K562 (cell line): ENCODE measurements around the gene PNMA8C. TPM values are rescaled to one million over a fixed set of nuclear protein-coding genes. Genes with fewer than 3 reads are reported as not detected.
A peak's percentile ranks its signal among the peaks of the same experiment; 100 is the strongest.

Experiments used
- ATAC-seq: fragments of 200-7000 bp; cut with Tn5 transposase; 3 replicates; pipeline ENCODE4 v1.9.1; 2020; ENCODE audit warnings: moderate library complexity
- BruUV-seq: library from RNA; stranded (reverse); fragments of 400-500 nt; replicated peaks from 2 replicates; lab custom pipeline; 2021; lab: Mats Ljungman, UMichigan
- CTCF ChIA-PET: fragments of 300-600 bp; formaldehyde crosslinking; extraction: SDS; loops from one replicate; lab custom pipeline; 2021; ENCODE audit warnings: low intra/inter-chr PET ratio; lab: Yijun Ruan, JAX
- POLR2A ChIA-PET: fragments of 300-600, 350-650 bp; sonication (Branson Sonifier 250); formaldehyde crosslinking; extraction: SDS; loops from one replicate; lab custom pipeline; 2021; ENCODE audit warnings: antibody characterized with exemption, inconsistent platforms; lab: Yijun Ruan, JAX
- DNase-seq, 4 experiments: peaks; one replicate each; pipeline versions ENCODE4 v3.0.0 to v3.0.0-alpha.2; 2011 to 2018; ENCODE audit warnings: low spot score in 3 of 4, mixed read lengths in 3 of 4; ENCODE audit errors: extremely low read depth in 1 of 4
- FAIRE-seq: peaks from 2 replicates; lab custom pipeline; 2011; peaks lifted over from hg19 to GRCh38; lab: Jason Lieb, UNC
- H2AFZ ChIP-seq: 2 replicates; pipeline ENCODE4 v1.6.0; 2011; ENCODE audit warnings: low read depth, low read length, control low read depth, inconsistent platforms
- H3K27ac ChIP-seq: fragments of 200-600 bp; 3 replicates; pipeline ENCODE4 v1.8.0; 2011; ENCODE audit warnings: low read depth, mild to moderate bottlenecking, control low read depth, inconsistent platforms, low read length, moderate library complexity, mixed read lengths; ENCODE audit errors: extremely low read depth
- H3K27me3 ChIP-seq, 2 experiments: fragments of 300-600 bp in 1 of 2; 2 replicates in 1 of 2; 3 replicates in 1 of 2; pipeline versions ENCODE4 v1.6.0 to v1.8.0; 2011; ENCODE audit warnings: inconsistent platforms in 2 of 2, low read length in 2 of 2, mild to moderate bottlenecking in 1 of 2, mixed read lengths in 1 of 2, moderate library complexity in 1 of 2; ENCODE audit not compliant: control insufficient read depth in 2 of 2, insufficient read depth in 2 of 2
- H3K36me3 ChIP-seq: fragments of 300-600 bp; 3 replicates; pipeline ENCODE4 v1.8.0; 2011; ENCODE audit warnings: mild to moderate bottlenecking, low read length, inconsistent platforms; ENCODE audit not compliant: control insufficient read depth, insufficient read depth
- H3K4me1 ChIP-seq, 2 experiments: fragments of 200-600 bp in 1 of 2; replicated peaks in 1 of 2; 2 replicates in 1 of 2; 3 replicates in 1 of 2; pipeline versions ENCODE4 v1.5.1 to v1.8.0; 2011; ENCODE audit warnings: inconsistent platforms in 2 of 2, low read length in 2 of 2, mild to moderate bottlenecking in 1 of 2, mixed read lengths in 1 of 2, moderate library complexity in 1 of 2; ENCODE audit not compliant: control insufficient read depth in 2 of 2, insufficient read depth in 2 of 2
- H3K4me2 ChIP-seq: 2 replicates; pipeline ENCODE4 v1.6.1; 2011; ENCODE audit warnings: low read length, control low read depth, inconsistent platforms, mixed read lengths; ENCODE audit not compliant: insufficient read depth
- H3K4me3 ChIP-seq: fragments of 200-600 bp; sonication (generic), shearing (Covaris generic); 2 replicates; pipeline ENCODE4 v1.5.1; 2016; ENCODE audit warnings: control low read depth, inconsistent platforms
- H3K79me2 ChIP-seq: fragments of 200-600 bp; 3 replicates; pipeline ENCODE4 v1.8.0; 2011; ENCODE audit warnings: low read length, inconsistent platforms; ENCODE audit not compliant: control insufficient read depth, insufficient read depth
- H3K9ac ChIP-seq, 2 experiments: 2 replicates each; pipeline versions ENCODE4 v1.6.0 to v1.6.1; 2011; ENCODE audit warnings: low read depth in 2 of 2, low read length in 2 of 2, control low read depth in 1 of 2, inconsistent platforms in 1 of 2, mild to moderate bottlenecking in 1 of 2, mixed read lengths in 1 of 2; ENCODE audit not compliant: insufficient read depth in 1 of 2
- H3K9me1 ChIP-seq: one replicate; pipeline ENCODE4 v1.6.0; 2011; ENCODE audit warnings: inconsistent platforms, mild to moderate bottlenecking, low read length, moderate library complexity; ENCODE audit not compliant: control insufficient read depth, insufficient read depth
- H3K9me3 ChIP-seq: replicated peaks from 2 replicates; pipeline ENCODE4 v1.5.1; 2011; ENCODE audit warnings: low read depth, low read length, inconsistent platforms; ENCODE audit not compliant: control insufficient read depth, insufficient read depth
- H4K20me1 ChIP-seq: replicated peaks from 2 replicates; pipeline ENCODE4 v1.6.1; 2011; ENCODE audit warnings: low read length, inconsistent platforms, mixed read lengths; ENCODE audit not compliant: control insufficient read depth, insufficient read depth
- DPF2 ChIP-seq: fragments of 450-650 bp; IDR thresholded peaks from 2 replicates; pipeline ENCODE4 v1.6.1; 2016
- HIVEP1 ChIP-seq: fragments of 250-450 bp; sonication (Bioruptor Pico); IDR thresholded peaks from 2 replicates; pipeline ENCODE4 v1.4.0; 2020; ENCODE audit warnings: mild to moderate bottlenecking
- POLR2G ChIP-seq: fragments of 200-400 bp; formaldehyde crosslinking; IDR thresholded peaks from 2 replicates; pipeline ENCODE4 v1.6.1; 2017; ENCODE audit warnings: low read depth, mild to moderate bottlenecking, antibody characterized with exemption, low read length, moderate library complexity
- TSHZ1 ChIP-seq: fragments of 250-450 bp; sonication (Bioruptor Pico); IDR thresholded peaks from 2 replicates; pipeline ENCODE4 v1.4.0; 2020; ENCODE audit warnings: mild to moderate bottlenecking, moderate library complexity
- ZHX1 ChIP-seq: fragments of 150-350 bp; conservative IDR thresholded peaks from 2 replicates; pipeline ENCODE4 v1.6.1; 2014; ENCODE audit warnings: low read length
- WGBS: fragments of 100-300 bp; shearing (Covaris generic); methylation state at CpG from one replicate; pipeline ENCODE4 v1.1.6; 2016; ENCODE audit warnings: low coverage, mixed read lengths; ENCODE audit not compliant: insufficient coverage; ENCODE audit errors: missing lambda C conversion rate; 5-methylcytosine and 5-hydroxymethylcytosine counted together
- in situ Hi-C: fragments of 300-500 bp; cut with MboI; formaldehyde crosslinking; loops from 4 replicates; pipeline ENCODE4 v1.15.0; 2018; ENCODE audit warnings: inconsistent platforms, mixed read lengths
- intact Hi-C: fragments of 100-400 bp; cut with micrococcal nuclease; formaldehyde crosslinking; loops from 2 replicates; pipeline ENCODE4 v1.14.2; 2022
- polyA plus RNA-seq, 8 experiments: library from polyadenylated mRNA; depleted of rRNA in 4 of 8; stranded (reverse) in 5 of 8; unstranded in 3 of 8; fragments of >200 nt; fragmentation: Nextera tagmentation in 2 of 8; fragmentation: Illumina TruSeq in 1 of 8; extraction: Ambion mirVana in 2 of 8; extraction: Trizol in 1 of 8; gene quantifications; 2 replicates each; pipeline versions ENCODE4 v1.2.1 to v1.2.3, GENCODE V29; 2011 to 2014; ENCODE audit warnings: inconsistent platforms in 1 of 8, missing spikeins in 1 of 8
- total RNA-seq, 7 experiments: library from RNA; depleted of rRNA in 6 of 7; stranded (reverse); fragments of >200 nt in 6 of 7; fragmentation: Illumina TruSeq in 2 of 7; extraction: Trizol in 2 of 7; gene quantifications; 2 replicates each; pipeline versions ENCODE4 v1.2.1 to v1.2.3, GENCODE V29; 2011 to 2021; ENCODE audit warnings: low replicate concordance in 1 of 7

Gene PNMA8C
- total and polyA plus RNA-seq, 9 of the 15 experiments (the other 6 are each of a cell fraction or from before 2014, with no cell fraction given) = 0.04 to 0.05 (median 0.05) TPM; not detected in 6

- H3K4me2 ChIP-seq = no peak overlapping the region
- H3K27me3 ChIP-seq = no peaks in the 10 kb centered on the region
- no peaks in the 10 kb centered on the region for H3K9me1 ChIP-seq
- H3K36me3 ChIP-seq = peaks cover 89% of the 10 kb centered on the region
- no peaks in the 10 kb centered on the region for H3K79me2 ChIP-seq
- in situ Hi-C loops = no loop called here
- POLR2A ChIA-PET = no interaction called here
- H4K20me1 ChIP-seq = no peaks in the 10 kb centered on the region; the same call in 1 of the 2 replicates
- H3K9ac ChIP-seq = peak overlapping the region in 1 of 2 experiments; percentile 35; a peak in 1 of 4 replicates
- TF ChIP-seq HIVEP1 (CRISPR knock-in tag) (no peak), ZHX1 (no peak), TSHZ1 (CRISPR knock-in tag) (no peak), DPF2 (no peak), POLR2G (peak; percentile 61)
- TF ChIP-seq, all 486 proteins: peak for 1
- CTCF ChIA-PET = interaction anchor here (0.7 kb wide), 1 partner anchor 9 kb away, joined by 3 read pairs; no protein-coding TSS in a partner anchor
- no TSS peak for BruUV-seq
- no peak overlapping the region for H3K27ac ChIP-seq
- ATAC-seq (no peak), FAIRE-seq (no peak), DNase-seq (no peak)
- no peaks in the 10 kb centered on the region for H3K9me3 ChIP-seq
- intact Hi-C loops = no loop called here
- WGBS = 95% methylated on average over 10 of the region's 10 CpGs
- peaks cover 0 to 15% of the 10 kb centered on the region in 2 experiments; a peak in 2 of 5 replicates for H3K4me1 ChIP-seq
- H3K4me3 ChIP-seq = no peak overlapping the region
- no peak overlapping the region for H2AFZ ChIP-seq
Measured at GRCh38 chr19:46386151-46386550, 42.6 kb downstream of the PNMA8C start.
